Stimulated activated CD4-positive, alpha-beta T cell treated with anti-CD3 and anti-CD28 coated beads, Interleukin-12 subunit alpha, Interleukin-12 subunit beta, amount 100 ng/mL, for 24 hours (primary cell): ENCODE results near the gene ELF1.
"Not testable (repeated sequence)": the region's sequence is repeated elsewhere in the genome, so short reads cannot be mapped to it uniquely, and the experiment has no call there.

Source experiments
- DNase-seq, 2 experiments: peaks; one replicate each; pipeline ENCODE4 v3.0.0-alpha.2; 2020; ENCODE audit warnings: low read depth in 2 of 2

Gene ELF1

GRCh38 chr13:40982772-40983171, 36.3 kb downstream of the ELF1 start:
- no peak for DNase-seq

GRCh38 chr13:40981949-40982348, 37.2 kb downstream of the ELF1 start:
- DNase-seq: no peak

- no peak for DNase-seq
These were observed 37.8 kb downstream of the ELF1 start for GRCh38 chr13:40981361-40981760.

GRCh38 chr13:40980461-40980860, 38.7 kb downstream of the ELF1 start:
- DNase-seq: no peak

- DNase-seq: no peak
These were observed 39.9 kb downstream of the ELF1 start for GRCh38 chr13:40979232-40979631.

GRCh38 chr13:40978109-40978508, 41.0 kb downstream of the ELF1 start:
- not testable (repeated sequence) for DNase-seq

- no peak for DNase-seq
These were observed 43.7 kb downstream of the ELF1 start for GRCh38 chr13:40975441-40975840.

- DNase-seq: no peak
These were observed 44.4 kb downstream of the ELF1 start for GRCh38 chr13:40974460-40975407.

- no peak for DNase-seq
These were observed 45.7 kb downstream of the ELF1 start for GRCh38 chr13:40973409-40973808.

GRCh38 chr13:40971321-40971720, 47.8 kb downstream of the ELF1 start:
- DNase-seq: no peak

- DNase-seq: no peak
These were observed 48.3 kb downstream of the ELF1 start for GRCh38 chr13:40970803-40971202.

- DNase-seq: no peak
These were observed 49.8 kb downstream of the ELF1 start for GRCh38 chr13:40969169-40969901.

GRCh38 chr13:40968416-40969000, 50.6 kb downstream of the ELF1 start:
- DNase-seq: no peak

GRCh38 chr13:40966298-40966697, 52.8 kb downstream of the ELF1 start:
- no peak for DNase-seq

GRCh38 chr13:40963927-40964326, 55.2 kb downstream of the ELF1 start:
- no peak for DNase-seq

- DNase-seq: no peak
These were observed 57.3 kb downstream of the ELF1 start for GRCh38 chr13:40961826-40962225.

- DNase-seq: no peak
These were observed 57.9 kb downstream of the ELF1 start for GRCh38 chr13:40961214-40961613.

- no peak for DNase-seq
These were observed 58.4 kb downstream of the ELF1 start for GRCh38 chr13:40960716-40961115.

GRCh38 chr13:40958655-40959054, 60.5 kb downstream of the ELF1 start:
- no peak for DNase-seq

GRCh38 chr13:40946485-40946884, 72.6 kb downstream of the ELF1 start:
- no peak for DNase-seq

- no peak for DNase-seq
These were observed 76.0 kb downstream of the ELF1 start for GRCh38 chr13:40943073-40943472.

- DNase-seq: no peak
These were observed 77.5 kb downstream of the ELF1 start for GRCh38 chr13:40941581-40941980.

- DNase-seq: no peak
These were observed 78.3 kb downstream of the ELF1 start for GRCh38 chr13:40940841-40941240.
